NCI-H2081 treated with DMSO at 0.1 percent for 48 hours (cell line): Measurements from ENCODE around the gene EFNA5.
"Not testable (repeated sequence)": the region's sequence is repeated elsewhere in the genome, so short reads cannot be mapped to it uniquely, and the experiment has no call there.

Experiments
- DNase-seq: peaks from one replicate; lab custom pipeline; 2025; lab: John Stamatoyannopoulos, UW

EFNA5 gene

DNA sequence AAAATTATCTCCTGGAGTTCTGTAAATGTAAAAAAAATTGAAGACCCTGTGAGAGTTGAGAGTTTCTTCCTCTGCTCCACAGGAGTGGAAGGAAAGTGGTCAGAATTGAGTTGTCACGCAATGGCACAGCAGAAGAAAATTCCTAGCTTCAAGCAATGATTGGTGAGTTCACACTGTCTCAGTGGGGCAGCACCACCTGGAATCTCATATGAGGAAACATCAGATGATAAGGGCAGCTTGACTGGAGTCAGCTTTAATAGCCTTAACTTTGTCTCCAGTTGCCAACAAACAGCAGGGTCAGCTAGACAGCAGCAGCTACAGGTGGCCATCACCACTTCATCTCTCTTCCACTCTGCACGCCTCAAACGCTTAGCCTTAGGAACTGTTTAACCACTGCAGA, 211.1 kb downstream of the EFNA5 start:
- DNase-seq = no peak

DNA sequence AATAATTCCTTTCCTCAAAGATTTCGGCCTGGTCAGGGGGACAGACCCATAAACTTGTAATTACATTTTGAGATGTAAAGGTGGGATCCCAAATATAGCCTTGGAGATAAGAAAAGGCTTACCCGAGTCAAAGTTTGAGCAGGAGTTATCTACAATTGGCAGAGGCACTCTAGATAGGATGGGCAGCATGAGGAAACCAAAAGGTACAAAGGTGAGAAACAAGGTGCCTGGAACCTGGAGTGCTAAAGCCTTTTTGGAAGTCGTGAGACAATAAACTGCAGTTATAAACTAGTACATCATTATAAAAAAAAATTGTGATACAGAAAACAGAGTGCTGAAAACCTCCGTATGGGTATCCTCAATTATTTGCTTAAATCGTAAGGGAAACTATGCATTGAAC, 212.4 kb downstream of the EFNA5 start:
- no peak for DNase-seq

DNA sequence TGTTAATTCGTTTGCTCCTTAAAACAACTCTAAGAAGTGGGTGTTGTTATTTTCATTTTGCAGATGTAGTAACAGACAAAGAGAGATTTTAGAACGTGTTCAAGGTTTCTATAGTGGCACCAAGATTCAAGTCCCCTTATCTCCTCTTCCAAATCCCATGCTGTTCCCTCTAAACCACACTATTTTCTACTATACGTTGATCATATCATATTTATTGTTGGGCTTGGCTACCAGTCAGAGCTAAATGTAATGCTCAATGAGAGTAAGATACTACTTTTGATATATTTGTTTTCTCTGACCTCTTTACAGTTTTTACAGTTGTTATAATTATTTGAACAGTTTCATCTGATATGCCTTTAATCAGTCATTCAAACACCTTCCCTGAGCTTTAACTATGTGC, 212.9 kb downstream of the EFNA5 start:
- DNase-seq = no peak

DNA sequence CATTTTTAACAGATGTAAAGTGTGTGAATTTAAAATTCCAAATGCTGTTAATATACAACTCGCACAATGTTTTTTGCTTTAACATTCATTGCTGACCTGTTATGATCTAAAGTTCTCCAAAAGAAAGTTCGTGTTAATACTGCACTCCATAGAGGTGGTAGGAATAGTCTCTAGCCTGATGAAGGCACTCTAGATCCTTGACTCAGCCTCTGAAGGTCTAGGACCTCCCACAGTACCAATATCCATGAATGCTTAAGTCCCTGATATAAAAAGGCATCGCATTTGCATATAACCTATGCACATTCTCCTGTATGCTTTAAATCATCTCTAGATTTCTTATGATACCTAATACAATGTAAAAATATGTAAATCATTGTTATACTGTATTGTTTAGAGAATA, 213.6 kb downstream of the EFNA5 start:
- no peak for DNase-seq

DNA sequence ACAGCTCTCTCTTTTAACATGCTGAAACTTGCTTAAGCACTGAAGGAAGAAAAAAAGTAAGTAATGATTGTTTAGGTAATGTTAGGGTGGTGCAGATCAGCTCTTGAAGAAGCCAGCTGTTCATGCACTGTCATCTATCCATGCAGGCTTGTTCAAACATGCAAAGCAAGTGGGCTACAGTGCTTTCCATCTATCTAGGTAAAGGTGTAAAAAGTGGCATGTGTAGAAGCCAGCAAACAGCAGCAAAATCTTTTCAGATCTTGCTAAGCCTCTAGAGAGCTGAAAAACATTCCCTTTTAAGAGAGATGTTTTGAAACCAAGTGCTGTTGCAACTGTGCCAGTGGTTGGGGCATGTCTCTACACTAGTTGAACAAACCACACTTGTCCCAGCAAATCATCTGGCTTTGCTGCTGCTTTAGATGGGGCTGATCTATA, 214.4 kb downstream of the EFNA5 start:
- no peak for DNase-seq

DNA sequence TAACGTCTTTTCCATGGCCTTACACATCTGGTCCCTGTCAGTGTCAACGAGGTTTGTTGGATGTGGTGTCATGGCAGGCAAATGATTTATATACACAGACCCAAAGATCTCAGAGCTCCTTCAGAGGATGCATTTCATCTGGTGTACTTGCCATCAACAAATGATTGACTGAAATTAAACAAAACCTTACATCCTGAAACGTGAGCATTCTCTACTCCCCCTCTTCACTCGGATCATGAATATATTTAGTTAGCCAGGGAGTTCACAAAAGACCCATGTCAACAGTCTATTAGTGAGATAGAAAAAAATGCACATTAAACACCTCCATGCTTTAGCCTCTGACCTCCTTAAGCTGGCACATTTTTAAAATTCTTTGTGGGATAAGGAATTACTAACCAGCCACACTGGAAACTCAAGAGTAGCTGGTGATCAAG, 215.6 kb downstream of the EFNA5 start:
- no peak for DNase-seq

DNA sequence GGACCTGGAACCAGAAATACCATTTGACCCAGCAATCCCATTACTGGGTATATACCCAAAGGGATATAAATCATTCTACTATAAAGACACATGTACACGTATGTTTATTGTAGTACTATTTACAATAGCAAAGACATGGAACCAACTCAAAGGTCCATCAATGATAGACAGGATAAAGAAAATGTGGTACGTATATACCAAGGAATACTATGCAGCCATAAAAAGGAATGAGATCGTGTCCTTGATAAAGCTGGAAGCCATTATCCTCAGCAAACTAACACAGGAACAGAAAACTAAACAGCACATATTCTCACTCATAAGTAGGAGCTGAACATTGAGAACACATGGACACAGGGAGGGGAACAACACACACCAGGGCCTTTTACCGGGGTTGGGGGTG, 218.9 kb downstream of the EFNA5 start:
- not testable (repeated sequence) for DNase-seq

DNA sequence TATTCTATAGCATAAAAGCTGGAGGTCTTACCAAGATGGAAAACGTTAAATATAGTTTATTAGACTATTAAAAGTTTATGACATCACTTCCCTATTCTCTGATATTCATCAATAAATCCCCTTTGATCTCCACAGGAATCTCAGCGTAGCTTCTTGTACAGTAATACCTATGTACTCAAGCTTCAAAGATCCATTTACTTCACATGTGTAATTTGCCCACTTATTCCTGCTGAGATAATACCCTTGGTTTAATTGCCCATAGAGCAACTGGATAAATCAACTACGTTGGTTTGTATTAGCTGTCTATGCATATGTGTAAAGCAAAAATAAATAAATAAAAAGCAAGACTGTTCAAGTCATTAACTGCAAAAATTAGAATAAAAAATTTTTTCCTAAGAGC, 219.7 kb downstream of the EFNA5 start:
- DNase-seq = no peak

DNA sequence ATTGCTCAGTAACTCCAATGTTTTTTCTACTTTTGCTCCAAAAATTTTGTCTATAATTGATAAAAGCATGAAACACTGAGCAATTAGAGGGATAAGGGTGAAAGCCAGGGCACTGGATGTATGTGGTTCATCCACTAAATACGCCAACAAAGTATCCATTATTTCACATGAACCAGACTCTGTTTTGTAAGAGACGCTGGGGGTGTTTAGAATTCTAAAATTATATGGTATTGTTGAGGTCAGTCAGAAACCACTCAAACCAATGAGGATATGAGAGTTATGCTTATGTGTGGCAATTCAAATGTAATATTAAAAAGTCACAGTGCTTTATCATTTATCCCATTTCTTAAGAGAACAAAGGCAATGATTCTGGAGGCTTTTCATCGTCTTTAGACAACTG, 220.2 kb downstream of the EFNA5 start:
- no peak for DNase-seq

DNA sequence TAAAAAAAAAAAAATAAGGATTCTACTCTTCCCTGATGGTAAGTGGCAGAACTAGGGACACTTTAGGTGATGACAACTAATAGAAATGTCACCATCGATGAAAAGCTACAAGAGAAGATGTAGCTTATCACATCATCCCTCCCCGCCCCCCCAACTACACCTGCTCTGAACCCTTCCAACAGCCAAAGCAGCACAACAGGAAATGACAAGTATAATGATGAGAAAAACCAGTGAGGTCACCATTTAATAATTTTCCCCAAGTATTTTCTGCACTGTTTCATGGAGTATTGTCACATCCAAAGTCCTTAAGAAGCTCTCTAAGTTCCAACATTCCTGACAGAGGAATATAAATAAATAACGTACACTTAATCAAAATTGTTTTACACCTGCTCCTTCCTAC, 221.4 kb downstream of the EFNA5 start:
- no peak for DNase-seq

DNA sequence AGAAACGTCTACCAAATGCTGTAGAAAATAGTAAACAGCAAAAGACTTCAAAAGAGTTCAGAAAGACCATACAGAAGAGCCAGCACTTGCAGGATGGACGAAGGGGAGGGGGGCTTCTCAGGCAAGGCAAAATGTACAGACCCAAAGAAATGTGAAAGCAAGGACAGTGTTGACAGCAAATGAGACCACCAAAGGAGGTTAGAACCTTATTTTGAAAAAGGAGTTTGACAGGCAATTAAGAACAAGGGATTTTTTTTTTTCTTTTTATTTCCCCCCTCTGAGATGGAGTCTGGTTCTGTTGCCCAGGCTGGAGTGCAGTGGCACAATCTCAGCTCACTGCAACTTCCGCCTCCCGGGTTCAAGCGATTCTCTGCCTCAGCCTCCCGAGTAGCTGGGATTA, 223.2 kb downstream of the EFNA5 start:
- no peak for DNase-seq

DNA sequence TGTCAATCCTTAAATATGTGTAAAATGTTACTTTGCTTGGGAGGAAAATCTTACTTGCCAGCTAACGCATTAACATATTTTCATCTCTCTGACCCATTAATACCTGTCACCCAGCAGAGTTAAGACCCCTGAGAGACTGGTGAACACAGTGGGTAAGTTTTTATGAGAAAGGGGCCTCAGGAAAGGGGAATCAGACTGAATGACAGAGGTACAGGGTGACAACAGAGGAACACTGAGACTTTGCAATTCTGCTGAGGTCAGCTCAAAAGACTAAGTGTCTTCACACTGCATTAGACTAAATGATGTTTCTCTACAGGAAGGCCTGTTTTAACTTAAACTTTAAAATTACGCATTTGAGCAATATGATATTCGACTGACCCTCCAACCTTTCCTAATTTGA, 223.8 kb downstream of the EFNA5 start:
- no peak for DNase-seq

DNA sequence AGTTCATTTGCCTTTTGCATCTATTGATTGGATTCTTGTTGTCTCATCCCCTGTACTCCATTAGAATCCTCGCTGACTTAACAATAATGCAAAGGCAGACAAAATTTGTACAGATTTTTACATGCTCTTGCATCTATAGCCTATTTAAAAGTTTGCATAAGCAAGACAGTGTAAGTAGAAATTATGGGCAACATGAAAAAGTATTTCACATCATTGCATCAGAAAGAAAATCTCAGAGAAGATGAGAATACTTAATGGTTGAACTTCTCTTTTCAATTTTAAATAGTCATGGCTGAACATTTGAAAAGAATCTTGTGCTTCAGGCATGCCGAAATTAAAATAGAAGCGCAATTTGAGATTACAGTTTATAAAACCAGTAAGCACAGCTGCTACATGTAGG, 226.4 kb downstream of the EFNA5 start:
- no peak for DNase-seq

DNA sequence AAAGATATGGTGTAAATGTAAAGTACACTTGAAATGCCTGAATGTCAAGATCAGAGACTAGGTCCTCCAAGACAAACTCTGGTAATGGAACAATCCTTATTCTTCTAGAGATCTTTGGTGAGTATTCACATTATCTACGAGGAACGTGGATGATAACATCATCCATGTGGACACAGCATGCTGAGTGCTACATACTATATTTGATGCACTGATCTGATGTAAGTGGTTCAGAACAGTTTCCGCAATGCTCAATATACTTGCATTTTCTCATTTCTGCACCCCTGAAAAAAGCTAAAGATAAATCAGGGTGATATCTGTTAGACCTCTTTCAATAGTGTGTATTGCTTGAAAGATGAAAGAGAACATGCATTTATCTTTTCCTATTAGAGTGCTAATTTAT, 226.8 kb downstream of the EFNA5 start:
- DNase-seq = no peak

DNA sequence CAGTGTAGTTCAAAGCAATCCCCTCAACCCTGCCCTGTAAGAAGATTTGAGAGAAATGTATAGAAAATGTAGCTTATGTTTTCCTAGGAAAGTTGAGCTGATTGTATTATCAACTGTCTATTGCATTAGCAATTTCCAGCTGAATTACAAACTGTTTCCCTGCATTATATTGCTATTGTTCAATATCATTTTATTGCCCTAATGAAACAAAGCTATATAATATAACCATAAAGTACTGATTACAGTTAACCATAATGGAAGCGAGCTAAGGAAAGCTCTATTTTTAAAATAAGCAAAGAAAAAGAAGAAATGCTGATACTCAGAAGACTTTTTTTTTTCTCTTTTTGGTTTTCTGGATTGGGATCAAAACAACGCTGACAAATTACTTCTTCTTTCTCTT, 228.3 kb downstream of the EFNA5 start:
- no peak for DNase-seq

DNA sequence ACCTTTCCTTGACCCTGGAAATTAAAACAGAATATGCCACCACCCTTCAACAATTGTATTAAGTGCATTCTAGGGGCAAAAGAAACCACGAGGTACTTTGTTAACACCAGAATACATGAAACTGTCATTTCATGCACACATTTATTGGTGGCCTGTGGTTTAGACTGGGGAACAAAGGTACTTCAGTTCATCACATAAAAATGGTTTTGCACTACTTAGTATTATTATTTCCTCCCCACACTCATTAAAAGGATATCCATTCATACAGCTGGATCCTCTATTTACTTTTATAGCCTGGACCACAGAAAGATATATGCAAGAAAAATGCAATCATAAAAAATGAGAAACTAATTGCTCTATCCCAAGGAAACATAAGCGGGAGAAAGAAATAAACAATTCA, 230.9 kb downstream of the EFNA5 start:
- no peak for DNase-seq

DNA sequence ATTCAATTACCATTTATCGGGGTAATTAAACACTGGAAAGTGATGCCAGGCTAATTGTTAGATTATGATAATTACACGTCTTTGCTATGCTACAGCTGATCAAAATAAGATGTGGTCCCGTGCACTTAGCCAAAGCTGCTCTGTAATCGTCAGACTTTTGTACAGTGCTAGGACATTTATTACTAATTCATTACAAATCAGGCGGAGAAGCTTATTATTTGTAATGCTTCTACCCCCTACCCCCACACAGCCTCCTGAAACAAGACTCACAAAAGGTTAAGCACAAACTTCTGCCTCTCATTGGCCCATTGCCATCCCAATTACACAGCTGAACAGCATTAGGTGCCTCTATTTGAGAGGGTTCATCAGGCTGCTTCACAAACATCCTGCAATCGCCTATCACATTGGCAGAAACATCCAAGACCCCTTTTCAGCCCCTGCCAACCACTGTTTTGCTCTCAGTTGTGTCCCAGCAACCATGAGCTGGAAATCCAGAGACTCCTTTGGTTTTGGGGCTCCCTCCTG, 232.7 kb downstream of the EFNA5 start:
- DNase-seq = no peak

DNA sequence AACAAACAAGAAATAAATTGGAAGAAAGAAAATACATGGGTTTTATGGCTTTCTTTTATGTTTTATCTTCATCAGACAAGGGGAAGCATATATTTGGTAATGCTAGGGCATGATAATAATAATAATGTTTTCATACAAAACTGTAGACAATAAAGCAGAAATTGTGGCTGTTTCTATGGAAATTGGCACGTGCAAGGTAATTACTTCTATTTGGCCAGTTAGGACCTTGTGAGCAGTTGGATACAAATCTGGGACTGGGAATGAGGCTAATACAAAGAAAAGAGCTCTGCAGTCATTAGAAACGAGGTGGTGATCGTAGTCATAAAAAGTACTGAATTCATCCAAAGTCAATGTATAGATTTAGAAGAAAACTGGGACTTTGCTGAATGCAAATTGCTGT, 233.6 kb downstream of the EFNA5 start:
- no peak for DNase-seq

DNA sequence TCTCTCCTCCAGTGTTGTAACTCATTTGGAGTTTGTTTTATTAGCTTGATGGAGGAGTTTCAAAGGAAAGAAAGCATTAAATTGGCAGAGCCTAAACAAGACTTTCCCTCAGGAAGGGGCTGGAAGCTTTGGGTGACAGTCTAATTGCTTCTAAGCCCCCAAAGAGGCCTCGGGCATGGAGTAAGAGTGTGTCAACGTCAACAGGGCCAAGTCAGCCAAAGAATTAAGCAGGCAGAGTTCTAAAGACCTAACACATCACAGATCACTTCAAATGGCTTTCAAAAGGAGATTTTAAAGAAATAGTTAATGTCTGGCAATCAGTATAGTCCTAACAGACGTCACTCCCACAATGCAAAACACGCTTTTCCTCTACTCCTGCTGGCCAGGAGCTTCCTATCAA, 234.5 kb downstream of the EFNA5 start:
- no peak for DNase-seq

DNA sequence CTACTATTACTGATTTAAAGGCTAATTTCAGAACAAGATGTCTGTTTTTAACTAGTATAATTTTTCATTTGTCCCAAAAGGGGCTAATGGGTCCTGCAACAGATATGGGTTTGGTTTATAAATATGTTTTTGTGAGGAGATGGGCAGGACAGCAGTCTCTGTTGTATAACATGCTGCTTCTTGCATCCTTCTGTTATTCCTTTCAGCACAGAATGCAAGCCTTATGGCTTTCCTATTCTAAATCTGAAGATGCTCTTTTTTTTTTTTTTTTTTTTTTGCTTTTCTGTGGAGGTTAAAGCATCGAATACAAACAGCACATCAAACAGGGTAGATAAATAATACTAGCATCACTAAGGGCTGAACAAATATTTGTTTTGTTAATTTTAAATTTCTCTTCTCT, 235.7 kb downstream of the EFNA5 start:
- no peak for DNase-seq

DNA sequence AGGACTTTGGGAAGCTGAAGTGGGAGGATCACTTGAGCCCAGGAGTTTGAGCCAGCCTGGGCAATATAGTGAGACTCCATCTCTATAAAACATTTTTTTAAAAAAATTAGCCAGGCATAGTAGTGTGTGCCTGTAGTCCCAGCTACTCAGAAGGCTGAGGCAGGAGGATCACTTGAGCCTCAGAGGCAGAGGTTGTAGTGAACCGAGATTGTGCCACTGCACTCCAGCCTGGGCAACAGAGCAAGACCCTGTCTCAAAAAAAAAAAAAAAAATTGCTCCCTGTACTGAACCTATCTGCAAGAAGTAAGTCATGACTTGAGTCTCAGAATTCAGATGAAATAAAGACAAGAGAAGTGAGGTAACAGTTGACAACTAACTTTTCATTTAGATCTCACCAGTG, 237.1 kb downstream of the EFNA5 start:
- not testable (repeated sequence) for DNase-seq

DNA sequence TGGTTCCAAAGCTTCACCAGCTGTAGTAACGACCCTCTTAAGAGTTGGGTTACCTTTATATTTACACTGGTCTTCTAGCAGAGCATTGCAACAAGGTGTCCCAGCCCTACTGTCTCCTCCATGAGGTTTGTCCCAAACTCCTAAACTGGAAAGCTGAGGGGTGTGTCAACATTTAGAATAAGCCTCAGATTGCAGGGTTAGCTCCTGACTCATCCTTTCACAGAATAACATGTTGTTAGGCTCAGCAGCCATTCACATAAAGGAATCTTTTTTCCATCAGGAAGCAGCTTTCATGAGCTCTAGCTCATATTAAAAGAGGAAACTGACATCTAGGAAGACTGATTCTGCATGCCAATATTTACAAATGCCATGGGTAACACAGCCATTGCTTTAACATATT, 238.7 kb downstream of the EFNA5 start:
- DNase-seq = no peak

DNA sequence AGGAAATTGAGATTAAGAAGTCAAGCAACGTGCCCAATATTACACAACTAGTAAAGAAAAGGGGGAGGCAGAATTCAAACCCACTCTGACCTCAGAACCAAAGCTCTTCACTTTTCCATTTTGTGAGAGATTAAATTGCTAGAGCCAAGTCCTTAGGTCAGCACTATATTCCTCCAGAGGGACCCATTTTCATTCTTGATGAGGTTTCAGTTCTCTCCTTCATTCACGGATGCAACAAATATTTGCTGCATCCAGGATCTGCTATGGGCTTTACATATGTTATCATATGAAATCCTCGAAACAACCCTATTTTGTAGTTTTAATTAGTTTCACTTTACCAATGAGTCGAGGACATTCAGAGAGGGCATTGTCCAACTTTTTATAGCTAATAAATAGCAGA, 239.2 kb downstream of the EFNA5 start:
- no peak for DNase-seq

DNA sequence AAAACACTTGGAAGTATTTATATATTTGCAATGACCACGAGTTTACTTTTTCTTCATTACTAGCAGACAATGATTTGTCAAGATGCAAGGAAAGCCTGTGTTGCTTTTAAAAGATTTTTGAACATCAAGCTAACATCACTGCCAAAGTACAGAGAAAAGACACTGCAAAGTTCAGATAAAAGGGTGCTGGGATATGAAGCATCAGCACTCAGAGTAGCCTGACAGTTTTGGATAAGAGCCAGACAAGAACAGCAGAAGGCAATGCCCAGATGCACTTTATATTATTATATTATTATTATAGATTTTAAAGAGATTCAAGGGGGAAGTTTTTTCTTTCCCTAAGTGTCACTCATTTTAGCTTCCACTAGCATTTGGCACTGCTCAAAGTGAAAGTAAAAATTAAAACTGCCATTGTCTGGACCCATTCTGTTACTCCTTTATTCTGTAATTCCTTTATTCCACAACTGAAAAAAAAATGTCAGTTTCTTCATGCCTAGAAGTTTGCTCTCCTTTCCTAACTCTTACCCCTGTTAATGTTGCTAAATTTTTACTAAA, 240.6 kb downstream of the EFNA5 start:
- DNase-seq = no peak
